IPS-15b (cell line): ENCODE data around the gene GDAP2.
"Not testable (repeated sequence)": the region's sequence is repeated elsewhere in the genome, so short reads cannot be mapped to it uniquely, and the experiment has no call there.

Source experiments
- H3K27me3 ChIP-seq: one replicate; pipeline ENCODE4 v1.6.1; 2013; ENCODE audit warnings: low read length; ENCODE audit not compliant: control insufficient read depth, insufficient read depth
- H3K36me3 ChIP-seq: one replicate; pipeline ENCODE4 v1.6.1; 2013; ENCODE audit warnings: low read length; ENCODE audit not compliant: control insufficient read depth, insufficient read depth
- H3K4me1 ChIP-seq: one replicate; pipeline ENCODE4 v1.6.1; 2013; ENCODE audit warnings: mild to moderate bottlenecking, low read length; ENCODE audit not compliant: control insufficient read depth, insufficient read depth
- H3K4me3 ChIP-seq: one replicate; pipeline ENCODE4 v1.5.1; 2013; ENCODE audit warnings: low read depth, low read length
- H3K9ac ChIP-seq: one replicate; pipeline ENCODE4 v1.6.1; 2013; ENCODE audit warnings: low read depth, mild to moderate bottlenecking, low read length
- H3K9me3 ChIP-seq: one replicate; pipeline ENCODE4 v1.6.1; 2013; ENCODE audit warnings: mild to moderate bottlenecking, low read length; ENCODE audit not compliant: control insufficient read depth, insufficient read depth

The GDAP2 gene

DNA sequence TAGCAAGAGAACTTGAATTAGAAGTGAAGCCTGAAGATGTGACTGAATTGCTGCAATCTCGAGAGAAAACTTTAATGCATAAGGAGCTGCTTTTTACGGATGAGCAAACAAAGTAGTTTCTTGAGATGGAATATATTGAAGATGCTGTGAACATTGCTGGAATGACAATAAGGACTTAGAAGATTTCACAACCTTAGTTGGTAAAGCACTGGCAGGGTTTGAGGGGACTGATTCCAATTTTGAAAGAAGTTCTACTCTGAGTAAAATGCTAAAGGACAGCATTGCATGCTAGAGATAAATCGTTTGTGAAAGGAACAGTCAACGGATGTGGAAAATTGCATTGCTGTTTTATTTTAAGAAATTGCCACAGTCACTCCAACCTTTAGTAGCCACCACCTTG is 69.5 kb downstream of the GDAP2 start:
- Histone ChIP-seq H3K4me3 (no peak overlapping the region), H3K9me3 (no peaks in the 10 kb centered on the region), H3K4me1 (no peaks in the 10 kb centered on the region), H3K9ac (no peak overlapping the region), H3K36me3 (no peaks in the 10 kb centered on the region), H3K27me3 (no peaks in the 10 kb centered on the region)

DNA sequence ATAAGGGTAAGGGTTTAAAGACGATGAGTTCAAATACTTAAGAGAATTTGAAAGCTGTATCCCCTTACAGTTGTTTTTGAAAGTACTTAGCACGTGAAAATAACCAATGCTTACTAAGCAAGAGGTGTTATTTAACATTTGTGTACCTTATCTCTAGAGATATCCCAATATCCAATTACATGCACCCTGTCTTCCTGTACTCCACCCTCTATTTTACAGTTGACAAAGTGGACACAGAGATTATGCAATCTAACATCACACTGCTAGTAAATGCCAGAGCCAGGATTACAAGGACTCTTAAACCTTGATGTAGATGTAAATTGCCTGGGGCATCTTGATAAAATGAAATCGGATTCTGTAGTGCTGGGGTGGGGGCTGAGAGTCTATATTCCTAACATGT is 72.0 kb downstream of the GDAP2 start:
- no peak overlapping the region for H3K9ac ChIP-seq
- no peaks in the 10 kb centered on the region for H3K36me3 ChIP-seq
- H3K9me3 ChIP-seq, result no peaks in the 10 kb centered on the region
- H3K4me1 ChIP-seq, result no peaks in the 10 kb centered on the region
- H3K4me3 ChIP-seq, result no peak overlapping the region
- no peaks in the 10 kb centered on the region for H3K27me3 ChIP-seq

DNA sequence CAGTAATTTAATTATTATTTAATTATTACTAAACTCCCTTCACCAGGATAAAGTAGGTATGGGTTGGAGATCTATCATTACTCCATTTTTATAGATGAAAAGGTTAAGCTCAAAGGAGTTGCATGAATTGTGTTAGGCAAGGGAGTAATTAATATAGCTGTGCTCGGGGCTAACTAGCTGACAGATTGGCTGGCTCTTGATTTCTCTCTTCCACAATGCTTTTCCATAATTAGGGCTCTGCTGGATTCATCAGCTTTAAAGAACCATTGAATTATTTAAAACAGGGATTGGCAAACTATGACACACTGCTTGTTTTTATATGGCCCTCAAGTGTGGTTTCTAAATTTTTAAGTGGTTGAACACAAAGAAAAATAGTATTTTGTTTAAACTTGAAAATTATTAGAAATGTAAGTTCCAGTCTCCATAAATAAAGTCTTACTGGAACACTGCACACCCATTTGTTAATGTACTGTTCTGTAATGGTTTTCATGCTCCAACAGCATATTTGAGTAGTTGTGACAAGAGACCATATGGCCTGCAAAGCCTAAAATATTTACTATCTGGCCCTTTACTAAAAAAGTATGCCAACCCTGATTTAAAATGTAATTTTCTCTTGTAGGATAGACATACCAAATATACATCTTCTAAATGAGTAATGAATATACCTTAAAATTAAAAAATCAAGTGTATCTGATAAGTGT is 76.4 kb downstream of the GDAP2 start:
- Histone ChIP-seq H3K9me3 (no peaks in the 10 kb centered on the region), H3K36me3 (no peaks in the 10 kb centered on the region), H3K9ac (no peak overlapping the region), H3K27me3 (no peaks in the 10 kb centered on the region), H3K4me1 (no peaks in the 10 kb centered on the region), H3K4me3 (no peak overlapping the region)

DNA sequence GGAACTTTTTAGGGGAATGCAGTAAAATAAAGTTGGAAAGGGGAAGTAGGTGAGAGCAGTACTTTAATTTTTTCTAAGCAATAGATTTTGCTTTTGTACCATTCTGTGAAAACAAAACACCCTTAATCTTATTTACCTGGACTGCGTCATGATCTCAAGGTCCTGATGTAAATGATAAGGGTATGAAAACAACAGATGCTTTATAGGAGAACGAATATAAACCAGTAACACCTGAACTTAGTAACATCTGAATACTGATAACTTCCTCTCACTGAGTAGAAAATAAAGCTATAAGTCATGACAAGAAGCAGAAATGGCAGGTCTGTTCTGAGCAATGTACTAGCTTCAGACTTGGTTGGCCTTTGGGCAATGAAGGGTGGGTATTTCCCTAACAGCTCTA is 77.7 kb downstream of the GDAP2 start:
- H3K36me3 ChIP-seq, result no peaks in the 10 kb centered on the region
- no peaks in the 10 kb centered on the region for H3K27me3 ChIP-seq
- no peak overlapping the region for H3K9ac ChIP-seq
- no peaks in the 10 kb centered on the region for H3K9me3 ChIP-seq
- no peak overlapping the region for H3K4me3 ChIP-seq
- H3K4me1 ChIP-seq, result no peaks in the 10 kb centered on the region

DNA sequence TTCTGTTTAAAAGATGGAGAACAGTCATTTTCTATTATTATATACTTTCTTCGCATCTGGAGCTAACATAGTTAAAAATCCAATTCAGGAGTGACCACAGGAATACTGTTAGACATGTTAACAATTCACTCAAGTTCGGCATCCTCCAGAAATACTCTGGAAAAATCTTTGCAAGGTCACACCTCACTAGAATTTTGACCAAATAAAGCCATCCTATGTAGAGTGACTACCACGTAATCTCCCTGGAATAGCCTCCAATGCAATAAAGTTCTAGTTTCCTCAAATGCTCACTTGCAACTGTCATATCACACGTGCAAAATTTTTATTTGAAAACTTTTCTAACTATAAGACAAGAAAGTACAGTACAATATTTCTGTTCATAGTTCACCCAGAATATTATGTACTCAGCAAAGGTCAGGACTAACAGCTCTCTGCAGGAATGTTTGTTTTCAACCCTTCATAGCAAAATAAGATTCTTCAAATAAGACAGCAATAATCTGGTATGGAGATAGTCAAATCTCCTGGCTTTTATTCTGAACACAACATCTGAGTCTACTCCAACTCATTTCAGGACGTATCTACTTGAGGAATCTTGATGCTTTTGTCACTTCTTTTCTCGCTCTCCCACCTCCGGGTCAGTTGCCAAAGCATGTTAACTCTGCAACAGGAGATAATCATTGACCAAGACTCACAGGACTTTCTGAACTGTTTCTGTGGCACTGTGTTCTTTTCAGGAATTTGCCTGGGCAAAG is 82.6 kb downstream of the GDAP2 start:
- H3K36me3 ChIP-seq, result no peaks in the 10 kb centered on the region
- no peak overlapping the region for H3K9ac ChIP-seq
- no peaks in the 10 kb centered on the region for H3K27me3 ChIP-seq
- no peaks in the 10 kb centered on the region for H3K9me3 ChIP-seq
- peaks cover 3% of the 10 kb centered on the region for H3K4me1 ChIP-seq
- H3K4me3 ChIP-seq, result no peak overlapping the region

DNA sequence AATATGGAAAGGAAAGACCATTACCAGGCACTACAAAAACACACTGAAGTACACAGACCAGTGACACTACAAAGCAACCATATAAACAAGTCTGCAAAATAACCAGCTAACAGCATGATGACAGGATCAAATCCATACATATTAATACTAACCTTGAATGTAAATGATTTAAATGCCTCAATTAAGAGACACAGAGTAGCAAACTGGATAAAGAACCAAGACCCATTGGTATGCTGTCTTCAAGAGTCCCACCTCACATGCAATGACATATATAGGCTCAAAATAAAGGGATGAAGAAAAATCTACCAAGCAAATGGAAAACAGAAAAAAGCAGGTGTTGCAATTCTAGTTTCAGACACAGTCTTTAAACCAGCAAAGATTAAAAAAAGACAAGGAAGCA is 84.9 kb downstream of the GDAP2 start:
- H3K4me1 ChIP-seq, H3K4me3 ChIP-seq, H3K36me3 ChIP-seq, H3K9ac ChIP-seq, H3K9me3 ChIP-seq, H3K27me3 ChIP-seq: not testable (repeated sequence)

DNA sequence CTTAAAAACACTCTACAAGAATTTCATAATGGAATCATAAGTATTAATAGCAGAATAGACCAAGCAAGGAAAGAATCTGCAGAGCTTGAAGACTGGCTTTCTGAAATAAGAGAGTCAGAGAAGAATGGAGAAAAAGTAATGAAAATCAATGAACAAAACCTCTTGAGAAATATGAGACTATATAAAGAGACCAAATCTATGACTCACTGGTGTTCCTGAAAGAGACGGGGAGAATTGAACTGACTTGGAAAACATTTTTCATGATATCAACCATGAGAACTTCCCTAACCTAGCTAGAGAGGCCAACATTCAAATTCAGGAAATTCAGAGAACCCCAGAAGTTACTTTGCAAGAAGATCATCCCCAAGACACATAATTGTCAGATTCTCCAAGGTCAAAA is 85.6 kb downstream of the GDAP2 start:
- Histone ChIP-seq H3K4me1 (peaks cover 3% of the 10 kb centered on the region), H3K4me3 (no peak overlapping the region), H3K27me3 (no peaks in the 10 kb centered on the region), H3K9ac (no peak overlapping the region), H3K36me3 (no peaks in the 10 kb centered on the region), H3K9me3 (no peaks in the 10 kb centered on the region)

DNA sequence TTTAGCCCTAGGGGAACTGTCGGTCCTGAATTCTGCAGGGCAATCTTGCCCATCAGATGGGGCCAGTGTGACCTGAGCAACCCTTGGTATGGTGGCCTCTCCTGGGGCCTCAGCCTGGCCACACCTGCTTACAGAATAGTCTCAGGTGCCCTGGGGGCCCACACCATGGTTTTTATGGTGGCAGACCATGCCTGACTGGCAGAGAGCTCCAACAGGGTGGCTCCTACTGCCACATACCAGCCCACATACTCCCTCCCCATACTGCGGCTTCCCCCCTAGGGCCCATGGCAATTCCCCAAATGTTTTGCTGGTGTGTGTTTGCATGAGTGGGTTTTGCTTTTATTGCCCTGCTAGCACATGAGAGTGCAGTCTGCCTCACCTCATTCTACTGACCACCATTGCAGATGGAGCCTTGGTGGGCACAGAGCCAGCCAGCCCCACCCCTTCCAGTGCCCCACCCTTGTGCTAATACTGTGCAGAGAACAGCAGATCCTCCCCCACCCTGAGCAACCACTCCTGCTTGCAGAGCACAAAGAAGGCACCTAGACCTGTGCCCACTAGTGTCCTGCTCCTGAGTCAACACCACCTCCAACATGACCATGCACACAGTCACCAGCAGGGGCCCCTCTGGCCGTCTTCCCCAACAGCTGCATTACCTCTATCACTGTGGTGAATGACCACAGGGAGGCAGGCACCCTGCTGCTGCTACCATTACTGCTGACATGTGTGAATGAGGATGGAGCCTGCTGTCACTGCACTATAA is 86.8 kb downstream of the GDAP2 start:
- H3K36me3 ChIP-seq, result no peaks in the 10 kb centered on the region
- no peak overlapping the region for H3K4me3 ChIP-seq
- no peaks in the 10 kb centered on the region for H3K9me3 ChIP-seq
- no peak overlapping the region for H3K9ac ChIP-seq
- peaks cover 3% of the 10 kb centered on the region for H3K4me1 ChIP-seq
- H3K27me3 ChIP-seq, result no peaks in the 10 kb centered on the region

DNA sequence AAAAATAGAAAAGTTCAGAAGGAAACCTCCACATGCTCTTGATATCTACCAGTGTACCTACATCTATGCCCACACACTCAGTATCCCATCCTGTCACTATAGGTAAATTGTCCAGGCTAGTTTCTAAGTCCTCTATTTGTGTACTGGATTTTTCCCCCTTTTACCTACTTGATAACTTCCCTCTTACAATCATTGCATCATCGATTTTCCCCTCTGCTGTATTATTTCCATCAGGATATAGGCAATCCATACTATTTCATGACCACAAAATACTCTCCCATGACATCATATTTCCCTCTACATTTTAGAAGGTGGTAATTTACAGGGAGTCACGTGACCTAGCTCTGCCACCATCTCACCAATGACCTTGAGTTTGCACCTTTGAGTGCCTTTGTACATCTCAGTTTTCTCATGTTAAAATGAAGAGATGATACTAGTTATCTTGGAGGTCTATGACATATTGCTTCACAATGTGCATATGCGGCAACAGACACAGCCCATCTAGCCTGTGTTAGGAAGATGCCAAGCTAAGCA is 88.2 kb downstream of the GDAP2 start:
- peaks cover 3% of the 10 kb centered on the region for H3K4me1 ChIP-seq
- H3K9me3 ChIP-seq, result no peaks in the 10 kb centered on the region
- H3K9ac ChIP-seq, result no peak overlapping the region
- H3K4me3 ChIP-seq, result no peak overlapping the region
- H3K36me3 ChIP-seq, result no peaks in the 10 kb centered on the region
- no peaks in the 10 kb centered on the region for H3K27me3 ChIP-seq

DNA sequence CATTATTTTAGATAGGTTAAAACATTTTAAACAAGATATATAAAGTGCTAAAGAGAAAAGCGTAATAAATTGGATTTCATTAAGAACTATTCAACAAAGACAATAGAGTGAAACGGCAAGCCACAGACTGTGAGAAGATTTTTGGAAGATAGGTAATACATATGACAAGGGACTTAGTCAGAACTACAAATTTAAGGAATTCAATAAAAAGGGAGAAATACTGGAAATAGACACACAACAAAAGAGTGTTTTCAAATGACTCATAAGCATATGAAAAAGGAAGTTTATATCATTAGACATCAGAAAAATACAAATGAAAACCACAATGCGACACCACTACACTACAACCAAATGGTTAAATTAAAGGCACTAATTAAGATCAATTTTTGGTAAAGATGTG is 90.5 kb downstream of the GDAP2 start:
- Histone ChIP-seq H3K4me3 (no peak overlapping the region), H3K9me3 (no peaks in the 10 kb centered on the region), H3K36me3 (no peaks in the 10 kb centered on the region), H3K4me1 (peaks cover 3% of the 10 kb centered on the region), H3K9ac (no peak overlapping the region), H3K27me3 (no peaks in the 10 kb centered on the region)

DNA sequence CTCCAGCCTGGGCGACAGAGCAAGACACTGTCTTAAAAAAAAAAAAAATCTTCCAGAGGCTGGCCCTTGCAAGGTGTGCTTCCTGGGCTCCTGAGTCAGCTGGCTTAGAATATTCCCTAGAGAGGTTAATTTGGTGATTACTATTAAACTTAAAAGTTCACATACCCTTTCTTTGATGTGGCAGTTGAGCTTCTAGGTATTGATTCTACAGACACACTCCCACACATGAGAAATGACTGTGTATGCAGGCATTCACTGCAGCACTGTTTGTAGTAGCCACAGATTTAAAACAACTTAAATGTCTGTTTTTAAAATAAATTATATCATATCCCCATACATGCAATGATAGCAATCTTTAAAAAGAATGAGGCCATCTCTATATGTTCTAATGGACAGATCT is 93.4 kb downstream of the GDAP2 start:
- no peak overlapping the region for H3K9ac ChIP-seq
- no peaks in the 10 kb centered on the region for H3K36me3 ChIP-seq
- peaks cover 3% of the 10 kb centered on the region for H3K4me1 ChIP-seq
- H3K4me3 ChIP-seq, result no peak overlapping the region
- H3K9me3 ChIP-seq, result no peaks in the 10 kb centered on the region
- no peaks in the 10 kb centered on the region for H3K27me3 ChIP-seq
